Activated CD4-positive, alpha-beta memory T cell treated with anti-CD3 and anti-CD28 coated beads, Interleukin-2, amount 10 ng/mL, durations not matched to agents 7 days and 5 days (primary cell): ENCODE results near the gene EDN3. TPM values are rescaled to one million over a fixed set of nuclear protein-coding genes. Genes with fewer than 3 reads are reported as not detected.
"Not testable (repeated sequence)": the region's sequence is repeated elsewhere in the genome, so short reads cannot be mapped to it uniquely, and the experiment has no call there.

Source experiments
- CTCF ChIA-PET: fragments of 350-600 bp; sonication (Branson Sonifier 250); formaldehyde crosslinking; loops from one replicate; lab custom pipeline; 2021; ENCODE audit warnings: antibody characterized with exemption, inconsistent platforms; lab: Charles Lee
- POLR2A ChIA-PET: fragments of 350-600 bp; sonication (Branson Sonifier 250); formaldehyde crosslinking; loops from one replicate; lab custom pipeline; 2021; ENCODE audit warnings: antibody characterized with exemption; lab: Charles Lee
- DNase-seq: peaks from one replicate; pipeline ENCODE4 v3.0.0-alpha.2; 2020
- H3K27ac Mint-ChIP-seq: one replicate; pipeline ENCODE4 v1.8.0; 2021; ENCODE audit warnings: mild to moderate bottlenecking, mixed read lengths
- H3K27me3 Mint-ChIP-seq: one replicate; pipeline ENCODE4 v1.8.0; 2021; ENCODE audit warnings: mixed read lengths
- H3K36me3 Mint-ChIP-seq: one replicate; pipeline ENCODE4 v1.8.0; 2021; ENCODE audit warnings: low read depth, mixed read lengths
- H3K4me1 Mint-ChIP-seq: one replicate; pipeline ENCODE4 v1.8.0; 2021; ENCODE audit warnings: mixed read lengths
- H3K4me3 Mint-ChIP-seq: one replicate; pipeline ENCODE4 v1.8.0; 2021; ENCODE audit warnings: mild to moderate bottlenecking, mixed read lengths
- H3K9me3 Mint-ChIP-seq: one replicate; pipeline ENCODE4 v1.8.0; 2021; ENCODE audit warnings: mixed read lengths
- total RNA-seq, 2 experiments: library from RNA; stranded (reverse); gene quantifications; one replicate each; pipeline ENCODE4 v1.2.3, GENCODE V29; 2021

The EDN3 gene
- total RNA-seq, 2 experiments from 2014 or later, result 0.25 to 0.35 TPM

DNA sequence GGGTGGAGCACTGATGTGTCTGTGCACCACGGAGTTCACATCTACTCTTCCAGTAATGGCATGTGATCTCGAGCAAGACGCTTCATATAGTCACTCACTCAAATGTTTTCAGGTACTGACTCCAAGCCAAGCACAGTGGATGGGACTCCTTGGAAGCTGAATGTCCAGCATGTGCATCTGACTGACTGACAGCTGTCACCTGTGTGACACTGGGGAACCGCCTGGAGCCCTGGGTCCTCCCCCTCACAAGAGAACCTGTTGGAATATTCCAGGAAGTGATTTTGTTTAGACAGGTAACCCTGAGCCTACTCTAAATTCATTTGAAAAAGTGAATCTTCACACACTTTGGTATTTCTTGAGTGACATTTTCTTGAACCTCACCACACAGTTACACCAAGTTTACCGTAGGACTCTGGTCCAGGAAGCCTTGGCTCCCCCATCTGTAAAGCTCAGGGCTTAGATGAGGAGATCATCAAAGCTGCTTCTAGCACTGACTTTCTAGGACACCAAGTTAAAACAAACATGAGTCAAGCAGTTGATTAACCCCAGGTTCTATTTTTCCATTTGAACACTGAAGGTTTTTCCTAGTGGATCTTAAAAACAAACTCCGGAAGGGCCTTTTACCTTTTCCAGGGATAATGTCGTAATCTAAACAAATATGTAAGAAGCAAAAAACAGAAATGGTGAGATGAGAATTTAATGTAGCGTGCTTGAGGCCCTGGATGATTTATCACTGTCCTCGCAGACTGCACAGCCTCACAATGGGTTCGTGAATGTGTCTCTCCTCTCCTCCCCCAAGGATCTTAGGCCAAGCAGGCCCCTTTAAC is 50.1 kb downstream of the EDN3 start:
- H3K27ac Mint-ChIP-seq, result no peak overlapping the region
- H3K27me3 Mint-ChIP-seq, result peaks cover 4% of the 10 kb centered on the region
- H3K4me1 Mint-ChIP-seq, result peaks cover 2% of the 10 kb centered on the region
- H3K36me3 Mint-ChIP-seq, result no peaks in the 10 kb centered on the region
- H3K9me3 Mint-ChIP-seq, result no peaks in the 10 kb centered on the region
- no peak overlapping the region for H3K4me3 Mint-ChIP-seq
- DNase-seq, result no peak
- CTCF ChIA-PET, result no interaction called here
- POLR2A ChIA-PET, result no interaction called here

DNA sequence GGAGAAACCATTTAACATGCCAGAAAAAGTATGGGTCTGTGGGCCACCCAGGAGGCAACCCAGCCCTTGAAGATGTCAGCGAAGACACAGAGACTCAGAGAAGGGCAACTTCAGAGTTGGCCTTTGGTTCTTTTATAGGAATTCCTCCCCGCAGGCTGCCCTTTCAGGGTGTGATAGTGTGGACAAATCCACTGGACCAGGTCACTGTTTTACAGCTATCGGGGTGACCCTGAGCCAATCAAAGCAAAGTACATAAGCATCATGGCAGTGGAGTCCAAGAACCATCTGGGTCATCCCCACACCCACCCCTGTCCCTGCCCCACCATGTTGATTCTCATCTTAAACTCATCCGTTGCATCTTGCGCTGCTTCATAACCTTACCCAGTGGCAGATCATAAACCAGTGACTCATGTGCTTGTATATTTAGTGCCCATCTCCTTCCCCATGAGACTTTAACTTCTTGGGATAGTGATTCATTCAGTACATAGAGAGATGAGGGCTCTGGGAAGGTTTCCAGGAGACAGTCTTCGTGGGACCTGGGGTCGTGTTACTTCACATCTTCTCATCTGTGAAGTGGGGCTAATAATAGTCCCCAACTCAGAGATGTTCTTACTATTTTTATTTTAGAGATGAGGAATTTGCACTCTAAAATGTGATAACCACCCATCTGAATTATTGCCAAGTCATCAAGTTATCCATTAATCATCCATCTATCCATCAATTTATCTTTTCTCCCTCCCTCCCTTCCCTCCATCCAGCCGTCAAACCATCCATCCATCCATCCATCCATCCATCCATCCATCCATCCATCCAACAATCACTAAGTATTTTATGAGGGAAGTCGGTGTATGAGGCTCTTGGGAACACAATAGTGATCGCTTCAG is 51.0 kb downstream of the EDN3 start:
- no peak overlapping the region for H3K27ac Mint-ChIP-seq
- CTCF ChIA-PET, result no interaction called here
- peaks cover 2% of the 10 kb centered on the region for H3K4me1 Mint-ChIP-seq
- no peak overlapping the region for H3K4me3 Mint-ChIP-seq
- no peaks in the 10 kb centered on the region for H3K9me3 Mint-ChIP-seq
- POLR2A ChIA-PET, result no interaction called here
- no peaks in the 10 kb centered on the region for H3K36me3 Mint-ChIP-seq
- peaks cover 4% of the 10 kb centered on the region for H3K27me3 Mint-ChIP-seq
- no peak for DNase-seq

DNA sequence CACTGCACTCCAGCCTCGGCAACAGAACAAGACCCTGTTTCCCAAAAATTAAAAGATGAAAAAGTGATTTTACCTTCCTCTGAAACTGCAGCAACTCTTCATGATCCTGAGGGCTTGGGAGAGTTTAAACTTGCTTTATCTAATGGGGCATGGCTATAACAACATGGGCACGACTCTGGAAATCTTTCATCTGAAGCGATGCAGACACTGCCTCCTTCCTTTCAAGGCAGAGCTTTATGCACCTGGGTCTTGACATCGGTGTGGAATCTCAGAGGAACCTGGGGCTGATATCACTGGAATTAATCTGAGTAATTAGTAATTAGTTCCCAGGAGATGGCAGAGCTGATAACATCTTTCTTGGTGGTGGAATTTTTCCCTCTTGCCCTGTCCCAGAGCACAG is 52.1 kb downstream of the EDN3 start:
- CTCF ChIA-PET, result no interaction called here
- Mint-ChIP-seq H3K27ac (no peak overlapping the region), H3K36me3 (no peaks in the 10 kb centered on the region), H3K27me3 (no peaks in the 10 kb centered on the region), H3K9me3 (no peaks in the 10 kb centered on the region), H3K4me3 (no peak overlapping the region), H3K4me1 (peaks cover 2% of the 10 kb centered on the region)
- DNase-seq, result no peak
- POLR2A ChIA-PET, result no interaction called here

DNA sequence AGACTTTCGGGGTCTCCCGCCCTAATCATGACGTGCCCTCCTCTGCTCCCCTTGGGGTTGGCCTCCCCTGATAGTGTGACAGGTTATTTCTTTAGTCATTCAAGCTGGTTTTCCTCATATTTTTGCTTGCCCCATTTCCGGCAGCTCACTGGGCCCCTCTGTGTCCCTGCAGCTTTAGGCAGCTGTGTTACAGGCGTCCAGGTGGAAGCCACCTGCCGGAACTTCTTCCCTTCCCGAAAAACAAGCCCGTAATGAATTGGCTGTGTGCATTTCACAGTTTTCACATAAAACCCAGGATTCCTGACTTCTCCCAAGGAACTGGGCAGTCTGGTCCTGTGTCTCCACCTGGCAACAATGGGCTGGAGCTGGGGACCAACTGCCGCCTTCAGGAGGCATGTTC is 52.6 kb downstream of the EDN3 start:
- CTCF ChIA-PET, result interaction anchor here (0.5 kb wide), 1 partner anchor 1140 kb away, joined by 3 read pairs; no protein-coding TSS in a partner anchor
- Mint-ChIP-seq H3K9me3 (no peaks in the 10 kb centered on the region), H3K4me3 (no peak overlapping the region)

DNA sequence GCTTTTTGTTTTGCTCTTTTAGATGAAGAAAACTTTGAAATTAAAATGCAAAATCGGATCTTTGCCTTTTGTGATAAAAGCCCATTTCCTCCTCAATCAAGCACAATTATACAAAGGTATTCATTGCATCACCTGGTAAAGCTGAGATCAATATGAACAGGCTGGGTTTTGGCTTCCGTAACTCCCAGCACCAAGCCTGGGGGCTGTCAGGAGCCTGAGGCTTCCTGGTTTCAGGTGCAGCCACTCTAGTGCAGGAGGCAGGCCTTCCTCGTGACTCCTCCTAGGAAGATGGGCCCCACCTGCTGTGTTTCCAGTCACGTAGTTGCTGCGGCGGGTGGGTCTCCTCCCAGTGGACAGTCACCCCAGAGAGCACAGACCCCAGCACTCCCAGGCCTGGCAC is 54.0 kb downstream of the EDN3 start:
- no peak for DNase-seq
- no peaks in the 10 kb centered on the region for H3K36me3 Mint-ChIP-seq
- CTCF ChIA-PET, result no interaction called here
- no peak overlapping the region for H3K27ac Mint-ChIP-seq
- no peak overlapping the region for H3K4me3 Mint-ChIP-seq
- H3K27me3 Mint-ChIP-seq, result no peaks in the 10 kb centered on the region
- no peaks in the 10 kb centered on the region for H3K9me3 Mint-ChIP-seq
- POLR2A ChIA-PET, result no interaction called here
- peaks cover 2% of the 10 kb centered on the region for H3K4me1 Mint-ChIP-seq

More for the DNA sequence above, 52.6 kb downstream of the EDN3 start:
- Mint-ChIP-seq H3K36me3 (no peaks in the 10 kb centered on the region), H3K4me1 (peaks cover 2% of the 10 kb centered on the region), H3K27ac (no peak overlapping the region), H3K27me3 (no peaks in the 10 kb centered on the region)
- no peak for DNase-seq
- POLR2A ChIA-PET, result no interaction called here

DNA sequence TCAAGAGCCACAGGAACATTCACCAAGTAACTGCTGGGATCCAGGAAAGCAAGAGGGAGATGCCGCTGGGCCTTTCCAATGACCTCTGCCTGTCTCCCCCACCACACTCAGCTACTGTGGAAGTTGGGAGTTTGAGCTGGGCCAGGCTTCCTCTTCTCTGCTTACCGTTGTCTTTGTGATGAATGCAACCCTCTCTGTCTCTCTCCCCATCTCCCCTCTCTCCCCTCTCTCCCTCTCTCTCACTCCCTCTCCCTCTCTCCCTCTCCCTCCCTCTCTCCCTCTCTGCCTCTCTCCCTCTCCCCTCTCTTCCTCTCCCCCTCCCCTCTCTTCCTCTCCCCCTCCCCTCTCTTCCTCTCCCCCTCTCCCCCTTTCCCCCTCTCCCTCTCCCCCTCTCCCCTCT is 54.8 kb downstream of the EDN3 start:
- no peak overlapping the region for H3K27ac Mint-ChIP-seq
- H3K27me3 Mint-ChIP-seq, result no peaks in the 10 kb centered on the region
- POLR2A ChIA-PET, result no interaction called here
- no peaks in the 10 kb centered on the region for H3K9me3 Mint-ChIP-seq
- H3K4me1 Mint-ChIP-seq, result peaks cover 2% of the 10 kb centered on the region
- CTCF ChIA-PET, result no interaction called here
- no peak for DNase-seq
- H3K4me3 Mint-ChIP-seq, result no peak overlapping the region
- no peaks in the 10 kb centered on the region for H3K36me3 Mint-ChIP-seq

DNA sequence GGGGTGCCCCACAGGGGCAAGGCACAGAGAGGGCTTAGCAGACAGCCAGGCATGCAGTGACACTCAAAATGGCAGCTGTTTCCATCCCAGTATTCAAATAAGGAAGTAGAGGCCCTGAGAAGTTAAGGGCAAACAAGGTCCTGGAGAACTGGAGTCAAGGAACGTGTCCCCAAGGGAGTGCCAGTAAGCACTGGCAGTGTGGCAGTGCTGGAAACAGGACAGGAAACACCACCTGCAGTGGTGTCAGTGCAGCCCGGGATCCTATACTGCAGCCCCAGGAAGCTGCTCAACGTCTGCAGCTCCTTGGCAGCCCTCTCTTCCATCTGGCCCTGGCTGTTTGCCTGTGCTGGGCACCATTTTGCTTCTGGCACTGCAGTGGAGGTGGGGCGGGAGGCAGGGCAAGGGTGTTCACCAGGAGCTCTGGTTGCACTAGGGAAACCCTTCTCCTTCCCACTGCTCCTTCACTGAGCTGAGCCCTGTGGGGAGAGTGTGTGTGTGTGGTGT is 56.3 kb downstream of the EDN3 start:
- Mint-ChIP-seq H3K27me3 (peaks cover 5% of the 10 kb centered on the region), H3K4me1 (peaks cover 2% of the 10 kb centered on the region), H3K9me3 (no peaks in the 10 kb centered on the region), H3K36me3 (no peaks in the 10 kb centered on the region), H3K27ac (no peak overlapping the region), H3K4me3 (no peak overlapping the region)
- ChIA-PET POLR2A (no interaction called here), CTCF (no interaction called here)
- no peak for DNase-seq

DNA sequence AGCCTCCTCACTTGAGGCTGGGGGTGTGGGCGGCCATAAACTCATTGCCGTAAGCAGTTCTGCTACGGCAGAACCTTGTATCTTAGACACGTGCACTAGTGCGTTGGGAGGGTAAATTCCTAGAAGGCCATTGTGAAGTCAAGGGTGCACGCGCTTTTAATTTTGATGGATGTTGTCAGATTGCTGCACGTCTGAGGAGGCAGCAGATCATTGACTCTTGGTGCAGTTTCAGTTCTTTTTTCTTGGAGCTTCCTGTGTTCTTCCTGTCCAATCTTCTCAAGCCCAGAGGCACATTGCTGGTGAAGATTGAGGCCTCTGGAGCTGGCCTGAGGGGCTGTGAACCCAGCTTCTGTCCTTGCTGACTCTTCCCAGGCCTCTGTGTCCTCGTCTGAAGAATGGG is 58.4 kb downstream of the EDN3 start:
- POLR2A ChIA-PET, H3K4me3 Mint-ChIP-seq, H3K9me3 Mint-ChIP-seq, H3K4me1 Mint-ChIP-seq, H3K36me3 Mint-ChIP-seq, DNase-seq, H3K27ac Mint-ChIP-seq, CTCF ChIA-PET, H3K27me3 Mint-ChIP-seq: not testable (repeated sequence)

DNA sequence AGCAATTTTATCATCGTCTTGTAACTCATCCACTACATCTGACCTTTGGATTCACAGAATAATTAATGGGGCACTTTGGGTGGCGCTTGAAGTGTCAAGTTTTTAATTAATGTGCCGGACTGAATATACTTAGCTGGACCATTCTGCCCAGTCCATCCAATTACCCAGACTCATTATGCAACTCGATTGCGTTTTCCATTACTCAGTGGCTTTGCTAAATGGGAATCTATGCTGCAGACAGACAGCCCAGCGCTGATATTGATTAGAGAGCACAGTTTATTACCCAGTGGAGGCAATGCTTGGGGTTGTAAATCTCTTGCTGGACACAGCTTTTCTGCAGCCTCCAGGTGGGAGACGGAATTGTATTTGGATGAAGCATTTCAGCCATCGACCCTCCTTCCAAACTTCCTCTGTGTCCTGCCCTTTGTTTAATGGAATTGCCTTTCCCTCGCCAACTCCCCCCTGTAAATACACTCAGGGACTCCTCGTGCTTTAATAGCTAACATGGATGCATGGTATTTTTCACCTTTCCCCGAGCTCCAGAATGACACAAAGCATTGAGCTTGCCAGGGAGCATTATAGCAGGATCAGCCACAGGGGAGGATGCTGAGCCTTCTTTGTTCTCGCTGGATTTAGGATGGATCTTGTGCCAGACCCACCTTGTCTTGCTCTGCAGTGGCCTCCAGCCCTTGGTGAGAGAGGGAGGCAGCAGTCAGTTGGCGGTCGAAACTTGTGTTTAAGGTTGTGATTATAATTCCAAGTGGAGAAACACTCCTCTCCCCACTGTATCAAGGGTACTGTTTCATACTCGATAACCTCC is 59.7 kb downstream of the EDN3 start:
- POLR2A ChIA-PET, result no interaction called here
- H3K9me3 Mint-ChIP-seq, result no peaks in the 10 kb centered on the region
- peaks cover 8% of the 10 kb centered on the region for H3K27me3 Mint-ChIP-seq
- H3K4me3 Mint-ChIP-seq, result no peak overlapping the region
- no peak for DNase-seq
- H3K27ac Mint-ChIP-seq, result no peak overlapping the region
- H3K4me1 Mint-ChIP-seq, result no peaks in the 10 kb centered on the region
- H3K36me3 Mint-ChIP-seq, result no peaks in the 10 kb centered on the region
- CTCF ChIA-PET, result interaction anchor here (1.1 kb wide), 1 partner anchor 14 kb away, joined by 3 read pairs; no protein-coding TSS in a partner anchor

DNA sequence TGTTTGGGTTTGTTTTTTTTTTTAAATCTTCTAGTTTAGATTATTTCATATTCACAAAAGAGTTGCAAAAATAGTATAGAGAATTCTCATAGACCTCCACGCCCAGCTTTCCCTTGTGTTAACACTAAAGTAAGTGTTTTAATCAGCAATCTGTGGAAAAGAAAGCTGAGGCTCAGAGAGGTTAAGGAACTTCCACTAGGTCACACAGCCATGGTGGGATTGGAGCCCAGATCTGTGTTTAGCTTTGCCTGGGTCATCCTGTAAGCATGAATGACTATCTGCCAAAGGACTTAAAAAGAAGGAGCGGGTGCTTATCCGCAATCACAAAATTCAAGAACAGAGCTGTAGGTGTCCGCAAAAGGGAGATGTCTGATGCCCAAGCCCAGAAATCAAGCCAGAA is 60.5 kb downstream of the EDN3 start:
- DNase-seq, result no peak
- Mint-ChIP-seq H3K36me3 (no peaks in the 10 kb centered on the region), H3K27me3 (peaks cover 8% of the 10 kb centered on the region), H3K4me3 (no peak overlapping the region), H3K4me1 (no peaks in the 10 kb centered on the region), H3K9me3 (no peaks in the 10 kb centered on the region), H3K27ac (no peak overlapping the region)
- ChIA-PET POLR2A (no interaction called here), CTCF (interaction anchor here (1.1 kb wide), 1 partner anchor 13 kb away, joined by 3 read pairs; no protein-coding TSS in a partner anchor)

DNA sequence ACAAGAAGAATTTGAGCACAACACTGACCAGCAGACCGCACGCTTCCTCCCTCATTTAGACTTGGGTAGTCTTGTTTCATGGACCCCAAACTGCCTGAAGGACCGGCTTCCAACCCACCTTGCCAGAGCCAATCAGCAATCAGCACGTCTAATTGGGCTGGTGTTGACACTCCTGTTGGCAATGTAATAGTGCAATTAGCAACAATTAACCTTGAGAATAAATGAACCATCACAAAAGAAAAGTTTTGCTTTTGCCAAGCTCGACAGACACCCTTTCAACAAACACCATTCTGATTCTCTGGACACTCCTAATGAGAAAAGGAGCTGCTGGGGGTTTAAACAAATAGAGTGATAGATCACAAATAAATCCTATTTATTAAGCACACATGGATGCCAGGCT is 61.0 kb downstream of the EDN3 start:
- ChIA-PET POLR2A (no interaction called here), CTCF (interaction anchor here (1.1 kb wide), 1 partner anchor 12 kb away, joined by 3 read pairs; no protein-coding TSS in a partner anchor)
- Mint-ChIP-seq H3K36me3 (no peaks in the 10 kb centered on the region), H3K27ac (no peak overlapping the region), H3K9me3 (no peaks in the 10 kb centered on the region), H3K4me1 (no peaks in the 10 kb centered on the region), H3K27me3 (peaks cover 8% of the 10 kb centered on the region), H3K4me3 (no peak overlapping the region)
- DNase-seq, result no peak

DNA sequence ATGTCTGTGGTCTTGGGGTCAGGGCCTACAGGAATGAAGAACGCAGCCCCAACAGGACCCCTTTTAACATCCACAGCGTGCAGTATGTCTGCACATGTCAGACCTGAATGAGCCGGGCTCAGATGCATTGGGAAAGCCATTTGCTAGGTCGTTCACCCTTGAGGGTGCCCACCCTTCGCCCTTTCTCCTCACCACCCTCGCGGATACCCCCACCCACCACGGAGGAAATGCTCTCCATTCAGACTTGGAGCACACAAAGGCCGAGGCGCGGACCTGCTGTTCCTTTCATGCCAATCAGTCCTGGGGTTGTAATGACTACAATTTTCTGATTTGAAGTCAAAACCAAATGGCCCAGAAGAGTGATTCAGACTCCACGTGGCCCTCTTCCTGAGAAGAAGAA is 62.7 kb downstream of the EDN3 start:
- peaks cover 11% of the 10 kb centered on the region for H3K27me3 Mint-ChIP-seq
- POLR2A ChIA-PET, result no interaction called here
- CTCF ChIA-PET, result no interaction called here
- no peak overlapping the region for H3K27ac Mint-ChIP-seq
- H3K9me3 Mint-ChIP-seq, result no peaks in the 10 kb centered on the region
- DNase-seq, result no peak
- H3K36me3 Mint-ChIP-seq, result no peaks in the 10 kb centered on the region
- no peaks in the 10 kb centered on the region for H3K4me1 Mint-ChIP-seq
- no peak overlapping the region for H3K4me3 Mint-ChIP-seq
